Activated naive CD8-positive, alpha-beta T cell treated with anti-CD3 and anti-CD28 coated beads, Interleukin-2, amount 50 U/mL, for 24 hours (primary cell): ENCODE results near the gene PIGT.

Experiments
- ATAC-seq: fragments of 150-1000 bp; cut with Tn5 transposase; one replicate; pipeline ENCODE4 v1.10.0; 2021
- DNase-seq: peaks from one replicate; pipeline ENCODE4 v3.0.0; 2021
- H3K27ac Mint-ChIP-seq: one replicate; pipeline ENCODE4 v1.8.0; 2021; ENCODE audit warnings: mild to moderate bottlenecking, mixed read lengths
- H3K27me3 Mint-ChIP-seq: one replicate; pipeline ENCODE4 v1.8.0; 2021; ENCODE audit warnings: mixed read lengths
- H3K36me3 Mint-ChIP-seq: one replicate; pipeline ENCODE4 v1.8.0; 2021; ENCODE audit warnings: low read depth, mixed read lengths
- H3K4me1 Mint-ChIP-seq: one replicate; pipeline ENCODE4 v1.8.0; 2021; ENCODE audit warnings: mixed read lengths
- H3K4me3 Mint-ChIP-seq: one replicate; pipeline ENCODE4 v1.8.0; 2021; ENCODE audit warnings: mild to moderate bottlenecking, moderate library complexity, mixed read lengths
- H3K9me3 Mint-ChIP-seq: one replicate; pipeline ENCODE4 v1.8.0; 2021; ENCODE audit warnings: mixed read lengths

The PIGT gene

GRCh38 chr20:45408646-45409213, 7.2 kb upstream of the PIGT start:
- Mint-ChIP-seq H3K9me3 (no peaks in the 10 kb centered on the region), H3K27me3 (peaks cover 5% of the 10 kb centered on the region), H3K27ac (peak overlapping the region; percentile 17), H3K4me3 (no peak overlapping the region), H3K36me3 (peaks cover 6% of the 10 kb centered on the region), H3K4me1 (peaks cover 31% of the 10 kb centered on the region)
- DNase-seq, result no peak
- ATAC-seq, result no peak

GRCh38 chr20:45409521-45410272, 6.2 kb upstream of the PIGT start:
- Mint-ChIP-seq H3K36me3 (peaks cover 5% of the 10 kb centered on the region), H3K27ac (no peak overlapping the region), H3K4me1 (peaks cover 36% of the 10 kb centered on the region), H3K4me3 (no peak overlapping the region), H3K27me3 (peaks cover 4% of the 10 kb centered on the region), H3K9me3 (no peaks in the 10 kb centered on the region)
- DNase-seq (no peak), ATAC-seq (no peak)

GRCh38 chr20:45410887-45411286, 5.1 kb upstream of the PIGT start:
- Mint-ChIP-seq H3K4me3 (no peak overlapping the region), H3K27ac (no peak overlapping the region), H3K4me1 (peaks cover 41% of the 10 kb centered on the region), H3K27me3 (no peaks in the 10 kb centered on the region), H3K9me3 (no peaks in the 10 kb centered on the region), H3K36me3 (peaks cover 4% of the 10 kb centered on the region)
- DNase-seq (no peak), ATAC-seq (no peak)

DNA sequence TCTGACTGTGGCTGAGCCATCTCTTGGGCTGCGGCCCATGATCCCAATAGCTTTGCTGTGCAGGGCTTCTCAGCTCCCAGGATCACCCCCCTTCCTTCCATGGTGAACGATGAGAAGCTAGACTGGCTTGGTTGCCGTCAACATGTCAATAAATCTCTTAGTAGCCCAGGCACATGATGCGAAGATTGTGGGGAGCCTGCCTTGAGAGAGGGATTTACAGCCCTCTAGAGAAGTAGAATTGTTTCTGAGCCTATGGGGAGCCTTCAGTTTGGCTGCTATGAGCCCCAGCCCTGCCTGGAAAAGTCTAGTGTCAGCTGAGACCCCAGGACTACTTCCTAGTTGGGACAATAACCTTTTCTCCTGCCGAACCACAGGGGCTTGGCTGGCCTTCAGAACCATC, 3.3 kb upstream of the PIGT start:
- no peaks in the 10 kb centered on the region for H3K9me3 Mint-ChIP-seq
- no peak for ATAC-seq
- H3K27ac Mint-ChIP-seq, result no peak overlapping the region
- H3K36me3 Mint-ChIP-seq, result peaks cover 8% of the 10 kb centered on the region
- DNase-seq, result no peak
- no peaks in the 10 kb centered on the region for H3K27me3 Mint-ChIP-seq
- H3K4me1 Mint-ChIP-seq, result peaks cover 45% of the 10 kb centered on the region
- no peak overlapping the region for H3K4me3 Mint-ChIP-seq

- Mint-ChIP-seq H3K4me1 (peaks cover 46% of the 10 kb centered on the region), H3K27ac (peak overlapping the region; percentile 38), H3K27me3 (no peaks in the 10 kb centered on the region), H3K4me3 (no peak overlapping the region), H3K36me3 (peaks cover 8% of the 10 kb centered on the region), H3K9me3 (no peaks in the 10 kb centered on the region)
- DNase-seq (no peak), ATAC-seq (no peak)
These were observed 2.5 kb upstream of the PIGT start for GRCh38 chr20:45413479-45413878.

DNA sequence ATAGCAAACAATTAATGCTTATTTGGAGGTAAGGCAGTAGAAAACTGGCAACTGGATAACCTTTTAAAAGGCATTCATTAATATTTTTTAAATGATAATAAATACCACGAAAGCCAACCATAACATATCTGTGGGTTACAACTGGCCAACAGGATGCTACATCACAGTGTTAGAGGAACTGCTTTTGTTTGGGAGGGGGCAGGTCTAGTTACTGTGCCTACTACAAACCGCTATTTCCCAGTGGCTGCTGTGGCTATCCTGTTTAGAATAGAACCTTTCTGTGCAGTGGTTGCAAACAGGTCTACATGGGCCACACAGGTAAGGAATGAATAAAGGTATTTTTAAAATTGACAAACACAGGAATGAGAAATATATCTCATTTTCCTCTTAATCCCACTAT, 976 bp downstream of the PIGT start:
- DNase-seq, result no peak
- H3K4me1 Mint-ChIP-seq, result peaks cover 55% of the 10 kb centered on the region
- no peaks in the 10 kb centered on the region for H3K27me3 Mint-ChIP-seq
- H3K4me3 Mint-ChIP-seq, result peak overlapping the region; percentile 89
- H3K27ac Mint-ChIP-seq, result peak overlapping the region; percentile 93
- H3K9me3 Mint-ChIP-seq, result no peaks in the 10 kb centered on the region
- no peak for ATAC-seq
- H3K36me3 Mint-ChIP-seq, result peaks cover 27% of the 10 kb centered on the region

GRCh38 chr20:45419188-45420091, 3.5 kb downstream of the PIGT start:
- DNase-seq (peak; percentile 21), ATAC-seq (peak; percentile 78)
- Mint-ChIP-seq H3K27me3 (no peaks in the 10 kb centered on the region), H3K27ac (peak overlapping the region; percentile 95), H3K4me1 (peaks cover 46% of the 10 kb centered on the region), H3K36me3 (peaks cover 39% of the 10 kb centered on the region), H3K4me3 (peak overlapping the region; percentile 53), H3K9me3 (no peaks in the 10 kb centered on the region)

DNA sequence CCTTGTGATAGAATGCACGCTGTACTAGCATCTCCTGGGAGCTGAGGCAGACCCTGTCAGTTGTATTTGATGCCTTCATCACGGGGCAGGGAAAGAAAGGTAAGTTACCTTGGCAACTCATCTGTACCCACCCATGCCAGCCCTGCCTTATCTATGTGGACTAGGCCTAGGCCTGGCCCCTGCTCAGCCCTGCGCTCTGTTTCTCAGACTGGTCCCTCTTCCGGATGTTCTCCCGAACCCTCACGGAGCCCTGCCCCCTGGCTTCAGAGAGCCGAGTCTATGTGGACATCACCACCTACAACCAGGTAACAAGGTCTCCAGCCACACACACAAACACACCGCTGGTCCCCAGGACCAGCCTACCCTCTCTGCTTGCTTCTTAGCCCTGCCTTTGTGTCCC, 4.2 kb downstream of the PIGT start:
- ATAC-seq (no peak), DNase-seq (no peak)
- H3K9me3 Mint-ChIP-seq, result no peaks in the 10 kb centered on the region
- H3K27ac Mint-ChIP-seq, result peak overlapping the region; percentile 95
- no peak overlapping the region for H3K4me3 Mint-ChIP-seq
- H3K36me3 Mint-ChIP-seq, result peaks cover 43% of the 10 kb centered on the region
- peaks cover 40% of the 10 kb centered on the region for H3K4me1 Mint-ChIP-seq
- no peaks in the 10 kb centered on the region for H3K27me3 Mint-ChIP-seq

DNA sequence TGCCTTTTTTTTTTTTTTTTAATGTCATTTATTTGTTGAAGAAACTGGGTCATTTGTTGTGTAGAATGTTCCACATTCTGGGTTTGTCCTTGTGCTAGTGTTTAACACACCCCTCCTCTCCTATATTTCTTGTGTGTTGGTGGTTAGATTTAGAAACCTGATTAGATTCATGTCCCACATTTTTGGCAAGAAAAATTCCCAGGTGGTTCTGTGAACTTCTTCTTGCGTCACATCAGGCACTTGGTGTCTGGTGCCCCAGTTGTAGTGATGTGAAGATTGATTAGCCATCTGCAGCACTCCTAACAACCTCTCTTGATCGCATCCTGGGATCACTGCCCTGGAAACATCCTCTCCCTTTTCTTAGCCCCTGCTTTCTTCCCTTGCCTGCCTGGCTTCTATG, 7.8 kb downstream of the PIGT start:
- H3K27me3 Mint-ChIP-seq, result no peaks in the 10 kb centered on the region
- ATAC-seq (no peak), DNase-seq (no peak)
- peaks cover 56% of the 10 kb centered on the region for H3K36me3 Mint-ChIP-seq
- H3K27ac Mint-ChIP-seq, result no peak overlapping the region
- H3K4me1 Mint-ChIP-seq, result peaks cover 12% of the 10 kb centered on the region
- H3K4me3 Mint-ChIP-seq, result no peak overlapping the region
- H3K9me3 Mint-ChIP-seq, result no peaks in the 10 kb centered on the region

GRCh38 chr20:45425561-45425960, 9.6 kb downstream of the PIGT start:
- H3K27ac Mint-ChIP-seq, result no peak overlapping the region

DNA sequence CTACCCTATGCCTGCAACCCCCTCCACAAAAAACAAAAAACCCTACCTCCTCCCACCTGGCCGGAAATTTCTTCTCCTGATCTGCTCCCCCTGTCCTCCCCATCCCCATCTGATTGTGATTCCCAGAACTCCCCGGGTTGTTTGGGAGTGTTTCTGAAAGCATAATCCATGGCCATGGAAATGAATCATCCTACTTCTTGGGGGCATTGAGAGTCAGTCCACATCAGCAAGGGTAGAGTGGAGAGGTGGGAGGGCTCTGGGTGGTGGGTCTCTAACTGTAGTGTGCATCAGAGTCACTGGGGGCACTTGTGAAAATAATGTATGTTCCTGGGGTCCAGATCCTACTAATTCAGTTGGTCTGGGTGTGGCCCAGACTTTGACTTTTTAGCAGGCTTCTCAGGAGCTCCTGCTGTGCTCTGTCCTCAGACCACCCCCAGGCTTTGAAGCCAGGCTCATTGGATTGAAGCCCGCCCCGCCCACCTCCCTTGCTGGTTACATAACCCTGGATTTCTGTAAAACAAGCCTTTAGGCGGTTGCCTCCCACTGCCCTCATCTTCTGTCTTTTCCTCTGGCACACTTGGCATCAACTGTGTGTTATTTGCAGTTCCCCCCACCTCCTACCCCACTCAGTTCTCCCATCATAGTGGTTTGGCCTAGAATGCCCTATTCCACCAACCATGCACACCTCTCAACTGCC, 10.5 kb downstream of the PIGT start:
- DNase-seq, result no peak
- no peaks in the 10 kb centered on the region for H3K4me1 Mint-ChIP-seq
- H3K27ac Mint-ChIP-seq, result no peak overlapping the region
- peak; percentile 33 for ATAC-seq
- peaks cover 43% of the 10 kb centered on the region for H3K36me3 Mint-ChIP-seq
- H3K9me3 Mint-ChIP-seq, result no peaks in the 10 kb centered on the region
- H3K4me3 Mint-ChIP-seq, result no peak overlapping the region
- no peaks in the 10 kb centered on the region for H3K27me3 Mint-ChIP-seq

More at GRCh38 chr20:45425561-45425960, 9.6 kb downstream of the PIGT start:
- Mint-ChIP-seq H3K4me1 (no peaks in the 10 kb centered on the region), H3K9me3 (no peaks in the 10 kb centered on the region), H3K27me3 (no peaks in the 10 kb centered on the region), H3K36me3 (peaks cover 48% of the 10 kb centered on the region), H3K4me3 (no peak overlapping the region)
- DNase-seq (no peak), ATAC-seq (no peak)

DNA sequence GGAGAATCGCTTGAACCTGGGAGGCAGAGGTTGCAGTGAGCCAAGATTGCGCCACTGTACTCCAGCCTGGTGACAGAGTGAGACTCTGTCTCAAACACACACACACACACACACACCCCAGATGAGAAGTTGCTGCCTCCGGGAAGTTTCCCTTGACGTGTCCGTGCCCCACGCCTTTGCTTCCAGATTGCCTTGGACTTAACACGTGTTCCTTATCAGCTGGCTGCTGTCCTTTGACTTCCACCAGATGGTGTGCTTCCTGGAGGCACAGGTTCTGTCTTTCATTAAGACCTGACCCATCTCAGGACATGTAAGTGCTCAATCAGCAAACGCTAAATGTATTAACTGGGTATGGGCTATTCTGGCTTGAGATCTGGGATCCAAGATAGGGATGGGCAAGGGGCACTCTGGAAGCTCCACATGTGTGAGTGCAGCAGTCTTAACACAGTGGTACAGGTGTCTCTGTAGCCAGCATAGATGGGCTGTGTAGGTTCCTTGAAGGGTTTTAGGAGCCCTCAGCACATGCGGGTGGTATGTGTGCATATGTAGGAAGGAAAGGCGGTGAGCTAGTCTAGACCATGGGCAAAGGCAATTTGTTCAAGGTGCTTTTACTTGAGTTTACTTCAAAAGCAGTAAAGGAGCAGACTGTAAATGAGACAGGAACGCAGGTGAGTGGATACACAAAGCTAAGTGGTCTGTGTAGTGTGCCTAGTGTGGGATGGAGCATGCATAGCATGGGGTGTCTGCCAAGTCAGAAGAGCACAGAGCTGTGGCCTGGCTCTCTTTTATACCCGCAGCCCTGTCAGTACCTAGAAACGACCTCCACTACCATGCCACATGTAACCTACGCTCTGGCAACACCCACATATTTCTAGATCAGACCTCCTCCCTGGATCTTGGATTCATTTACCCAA, 11.6 kb downstream of the PIGT start:
- peaks cover 41% of the 10 kb centered on the region for H3K36me3 Mint-ChIP-seq
- DNase-seq (no peak), ATAC-seq (no peak)
- H3K9me3 Mint-ChIP-seq, result no peaks in the 10 kb centered on the region
- H3K4me3 Mint-ChIP-seq, result no peak overlapping the region
- peaks cover 6% of the 10 kb centered on the region for H3K4me1 Mint-ChIP-seq
- no peaks in the 10 kb centered on the region for H3K27me3 Mint-ChIP-seq
- H3K27ac Mint-ChIP-seq, result no peak overlapping the region

GRCh38 chr20:45429618-45430017, 13.7 kb downstream of the PIGT start:
- peaks cover 17% of the 10 kb centered on the region for H3K4me1 Mint-ChIP-seq
- peaks cover 38% of the 10 kb centered on the region for H3K36me3 Mint-ChIP-seq
- no peak for ATAC-seq
- no peak overlapping the region for H3K4me3 Mint-ChIP-seq
- no peak overlapping the region for H3K27ac Mint-ChIP-seq
- H3K27me3 Mint-ChIP-seq, result no peaks in the 10 kb centered on the region
- H3K9me3 Mint-ChIP-seq, result no peaks in the 10 kb centered on the region
- DNase-seq, result no peak
